ENCODE results near the gene U2AF1.
"Not testable (repeated sequence)": the region's sequence is repeated elsewhere in the genome, so short reads cannot be mapped to it uniquely, and the experiment has no call there.

GRCh38 chr21:43045876-43046821, 61.2 kb downstream of the U2AF1 start:
- TF ChIP-seq, protein P1, sequence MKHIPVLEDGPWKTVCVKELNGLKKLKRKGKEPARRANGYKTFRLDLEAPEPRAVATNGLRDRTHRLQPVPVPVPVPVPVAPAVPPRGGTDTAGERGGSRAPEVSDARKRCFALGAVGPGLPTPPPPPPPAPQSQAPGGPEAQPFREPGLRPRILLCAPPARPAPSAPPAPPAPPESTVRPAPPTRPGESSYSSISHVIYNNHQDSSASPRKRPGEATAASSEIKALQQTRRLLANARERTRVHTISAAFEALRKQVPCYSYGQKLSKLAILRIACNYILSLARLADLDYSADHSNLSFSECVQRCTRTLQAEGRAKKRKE (CRISPR knock-in tag; IDR thresholded peaks at IDR 0.05; ENCODE audit: low read depth) = not testable (repeated sequence)
- TF ChIP-seq, protein P2, sequence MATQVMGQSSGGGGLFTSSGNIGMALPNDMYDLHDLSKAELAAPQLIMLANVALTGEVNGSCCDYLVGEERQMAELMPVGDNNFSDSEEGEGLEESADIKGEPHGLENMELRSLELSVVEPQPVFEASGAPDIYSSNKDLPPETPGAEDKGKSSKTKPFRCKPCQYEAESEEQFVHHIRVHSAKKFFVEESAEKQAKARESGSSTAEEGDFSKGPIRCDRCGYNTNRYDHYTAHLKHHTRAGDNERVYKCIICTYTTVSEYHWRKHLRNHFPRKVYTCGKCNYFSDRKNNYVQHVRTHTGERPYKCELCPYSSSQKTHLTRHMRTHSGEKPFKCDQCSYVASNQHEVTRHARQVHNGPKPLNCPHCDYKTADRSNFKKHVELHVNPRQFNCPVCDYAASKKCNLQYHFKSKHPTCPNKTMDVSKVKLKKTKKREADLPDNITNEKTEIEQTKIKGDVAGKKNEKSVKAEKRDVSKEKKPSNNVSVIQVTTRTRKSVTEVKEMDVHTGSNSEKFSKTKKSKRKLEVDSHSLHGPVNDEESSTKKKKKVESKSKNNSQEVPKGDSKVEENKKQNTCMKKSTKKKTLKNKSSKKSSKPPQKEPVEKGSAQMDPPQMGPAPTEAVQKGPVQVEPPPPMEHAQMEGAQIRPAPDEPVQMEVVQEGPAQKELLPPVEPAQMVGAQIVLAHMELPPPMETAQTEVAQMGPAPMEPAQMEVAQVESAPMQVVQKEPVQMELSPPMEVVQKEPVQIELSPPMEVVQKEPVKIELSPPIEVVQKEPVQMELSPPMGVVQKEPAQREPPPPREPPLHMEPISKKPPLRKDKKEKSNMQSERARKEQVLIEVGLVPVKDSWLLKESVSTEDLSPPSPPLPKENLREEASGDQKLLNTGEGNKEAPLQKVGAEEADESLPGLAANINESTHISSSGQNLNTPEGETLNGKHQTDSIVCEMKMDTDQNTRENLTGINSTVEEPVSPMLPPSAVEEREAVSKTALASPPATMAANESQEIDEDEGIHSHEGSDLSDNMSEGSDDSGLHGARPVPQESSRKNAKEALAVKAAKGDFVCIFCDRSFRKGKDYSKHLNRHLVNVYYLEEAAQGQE (IDR thresholded peaks at IDR 0.05) = not testable (repeated sequence)
- TF ChIP-seq CTCF (IDR thresholded peaks at IDR 0.05); MAFK (IDR thresholded peaks at IDR 0.05; ENCODE audit: partially characterized antibody); POLR2A (IDR thresholded peaks at IDR 0.05; ENCODE audit: low read length); HDAC2 (IDR thresholded peaks at IDR 0.05); ZSCAN20 (CRISPR knock-in tag; IDR thresholded peaks at IDR 0.05): not testable (repeated sequence)
- TF ChIP-seq, protein P3, sequence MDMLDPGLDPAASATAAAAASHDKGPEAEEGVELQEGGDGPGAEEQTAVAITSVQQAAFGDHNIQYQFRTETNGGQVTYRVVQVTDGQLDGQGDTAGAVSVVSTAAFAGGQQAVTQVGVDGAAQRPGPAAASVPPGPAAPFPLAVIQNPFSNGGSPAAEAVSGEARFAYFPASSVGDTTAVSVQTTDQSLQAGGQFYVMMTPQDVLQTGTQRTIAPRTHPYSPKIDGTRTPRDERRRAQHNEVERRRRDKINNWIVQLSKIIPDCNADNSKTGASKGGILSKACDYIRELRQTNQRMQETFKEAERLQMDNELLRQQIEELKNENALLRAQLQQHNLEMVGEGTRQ (IDR thresholded peaks at IDR 0.05) = not testable (repeated sequence)

Data from A549 (cell line).